ENCODE measurements around the gene ABCD2.
A peak's percentile ranks its signal among the peaks of the same experiment; 100 is the strongest.

Gene ABCD2

DNA sequence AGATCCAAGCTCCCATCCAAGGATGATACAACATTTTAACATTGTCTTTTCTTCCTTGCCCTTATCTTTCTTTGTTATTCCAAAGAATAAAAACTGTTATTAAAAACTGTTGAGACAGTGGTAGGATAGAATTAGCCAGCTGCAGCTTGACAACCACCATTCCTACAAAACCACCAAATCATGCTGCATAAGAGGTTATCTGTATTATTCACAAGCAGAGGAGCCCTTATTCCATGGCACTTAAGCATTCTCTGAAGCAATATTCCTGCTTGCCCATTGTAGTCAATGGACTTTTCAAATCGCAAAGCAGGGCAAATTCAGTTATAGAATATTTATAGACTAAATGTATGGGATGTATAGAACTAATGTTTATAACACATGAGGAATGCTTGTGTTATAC, 3.4 kb downstream of the ABCD2 start:
- no peaks in the 10 kb centered on the region for H3K36me3 ChIP-seq (replicated peaks; ENCODE audit: insufficient read depth, low read length)
- no peak for DNase-seq
- H3K27ac ChIP-seq (ENCODE audit: low read length): no peak overlapping the region
- H3K4me3 ChIP-seq (ENCODE audit: low read length): no peak overlapping the region; the same call in 1 of the 2 replicates
- H3K4me1 ChIP-seq (ENCODE audit: low read length): peaks cover 20% of the 10 kb centered on the region
- H3K9me2 ChIP-seq (replicated peaks; ENCODE audit: insufficient read depth, low read length): no peaks in the 10 kb centered on the region
- H3K4me2 ChIP-seq (ENCODE audit: low read depth, low read length): peak overlapping the region; percentile 19; the same call in 1 of the 2 replicates
- no peaks in the 10 kb centered on the region for H3K27me3 ChIP-seq (replicated peaks; ENCODE audit: insufficient read depth, low read length)
- H3K9me3 ChIP-seq (replicated peaks; ENCODE audit: insufficient read depth, low read length): no peaks in the 10 kb centered on the region
- H4K20me1 ChIP-seq (ENCODE audit: insufficient read depth, low read length): no peaks in the 10 kb centered on the region
- H3K79me2 ChIP-seq (ENCODE audit: low read length): 0 out of 2 replicates have a peak, but pooled peaks cover 4% of the 10 kb centered on the region
- peaks cover 32% of the 10 kb centered on the region for H3F3A ChIP-seq (ENCODE audit: insufficient read depth, low read length)
- TF ChIP-seq, protein P1, sequence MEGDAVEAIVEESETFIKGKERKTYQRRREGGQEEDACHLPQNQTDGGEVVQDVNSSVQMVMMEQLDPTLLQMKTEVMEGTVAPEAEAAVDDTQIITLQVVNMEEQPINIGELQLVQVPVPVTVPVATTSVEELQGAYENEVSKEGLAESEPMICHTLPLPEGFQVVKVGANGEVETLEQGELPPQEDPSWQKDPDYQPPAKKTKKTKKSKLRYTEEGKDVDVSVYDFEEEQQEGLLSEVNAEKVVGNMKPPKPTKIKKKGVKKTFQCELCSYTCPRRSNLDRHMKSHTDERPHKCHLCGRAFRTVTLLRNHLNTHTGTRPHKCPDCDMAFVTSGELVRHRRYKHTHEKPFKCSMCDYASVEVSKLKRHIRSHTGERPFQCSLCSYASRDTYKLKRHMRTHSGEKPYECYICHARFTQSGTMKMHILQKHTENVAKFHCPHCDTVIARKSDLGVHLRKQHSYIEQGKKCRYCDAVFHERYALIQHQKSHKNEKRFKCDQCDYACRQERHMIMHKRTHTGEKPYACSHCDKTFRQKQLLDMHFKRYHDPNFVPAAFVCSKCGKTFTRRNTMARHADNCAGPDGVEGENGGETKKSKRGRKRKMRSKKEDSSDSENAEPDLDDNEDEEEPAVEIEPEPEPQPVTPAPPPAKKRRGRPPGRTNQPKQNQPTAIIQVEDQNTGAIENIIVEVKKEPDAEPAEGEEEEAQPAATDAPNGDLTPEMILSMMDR (IDR thresholded peaks at IDR 0.05; ENCODE audit: low read length): no peak
- TF ChIP-seq EZH2phosphoT487 (IDR thresholded peaks at IDR 0.05; ENCODE audit: low read length): no peak
- TF ChIP-seq EZH2 (optimal IDR thresholded peaks at IDR 0.05; ENCODE audit: low read depth, low read length): no peak
- H3K9ac ChIP-seq (ENCODE audit: low read length): no peak overlapping the region
- no peak overlapping the region for H2AFZ ChIP-seq (ENCODE audit: low read length)

- Histone ChIP-seq H3K4me1 (ENCODE audit: low read length) (peaks cover 14% of the 10 kb centered on the region), H2AFZ (ENCODE audit: low read length) (no peak overlapping the region), H3K27ac (ENCODE audit: low read length) (no peak overlapping the region), H3K4me3 (ENCODE audit: low read length) (no peak overlapping the region), H3K9ac (ENCODE audit: low read length) (no peak overlapping the region), H3K27me3 (replicated peaks; ENCODE audit: insufficient read depth, low read length) (no peaks in the 10 kb centered on the region), H4K20me1 (ENCODE audit: insufficient read depth, low read length) (no peaks in the 10 kb centered on the region), H3K9me3 (replicated peaks; ENCODE audit: insufficient read depth, low read length) (no peaks in the 10 kb centered on the region), H3K9me2 (replicated peaks; ENCODE audit: insufficient read depth, low read length) (no peaks in the 10 kb centered on the region), H3F3A (ENCODE audit: insufficient read depth, low read length) (peaks cover 6% of the 10 kb centered on the region), H3K36me3 (replicated peaks; ENCODE audit: insufficient read depth, low read length) (no peaks in the 10 kb centered on the region), H3K4me2 (ENCODE audit: low read depth, low read length) (no peak overlapping the region), H3K79me2 (ENCODE audit: low read length) (0 out of 2 replicates have a peak, but pooled peaks cover 2% of the 10 kb centered on the region)
- TF ChIP-seq EZH2 (optimal IDR thresholded peaks at IDR 0.05; ENCODE audit: low read depth, low read length): no peak
- no peak for DNase-seq
Observed at GRCh38 chr12:39613525-39613924, 6.1 kb downstream of the ABCD2 start.

- no peak overlapping the region for H3K4me2 ChIP-seq (ENCODE audit: low read depth, low read length)
- H3K79me2 ChIP-seq (ENCODE audit: low read length): no peaks in the 10 kb centered on the region
- no peaks in the 10 kb centered on the region for H3K9me2 ChIP-seq (replicated peaks; ENCODE audit: insufficient read depth, low read length)
- H3K4me3 ChIP-seq (ENCODE audit: low read length): no peak overlapping the region
- no peaks in the 10 kb centered on the region for H3K36me3 ChIP-seq (replicated peaks; ENCODE audit: insufficient read depth, low read length)
- peaks cover 7% of the 10 kb centered on the region; the same call in 1 of the 2 replicates for H3K4me1 ChIP-seq (ENCODE audit: low read length)
- no peaks in the 10 kb centered on the region for H4K20me1 ChIP-seq (ENCODE audit: insufficient read depth, low read length)
- no peak overlapping the region for H2AFZ ChIP-seq (ENCODE audit: low read length)
- no peak overlapping the region for H3K27ac ChIP-seq (ENCODE audit: low read length)
- H3K9me3 ChIP-seq (replicated peaks; ENCODE audit: insufficient read depth, low read length): no peaks in the 10 kb centered on the region
- no peak overlapping the region for H3K9ac ChIP-seq (ENCODE audit: low read length)
- H3K27me3 ChIP-seq (replicated peaks; ENCODE audit: insufficient read depth, low read length): no peaks in the 10 kb centered on the region
- no peaks in the 10 kb centered on the region for H3F3A ChIP-seq (ENCODE audit: insufficient read depth, low read length)
- DNase-seq: no peak
- TF ChIP-seq EZH2phosphoT487 (IDR thresholded peaks at IDR 0.05; ENCODE audit: low read length): no peak
- TF ChIP-seq, protein P1 (IDR thresholded peaks at IDR 0.05; ENCODE audit: low read length): no peak
- no peak for TF ChIP-seq EZH2 (optimal IDR thresholded peaks at IDR 0.05; ENCODE audit: low read depth, low read length)
Observed at GRCh38 chr12:39612250-39612649, 7.4 kb downstream of the ABCD2 start.

DNA sequence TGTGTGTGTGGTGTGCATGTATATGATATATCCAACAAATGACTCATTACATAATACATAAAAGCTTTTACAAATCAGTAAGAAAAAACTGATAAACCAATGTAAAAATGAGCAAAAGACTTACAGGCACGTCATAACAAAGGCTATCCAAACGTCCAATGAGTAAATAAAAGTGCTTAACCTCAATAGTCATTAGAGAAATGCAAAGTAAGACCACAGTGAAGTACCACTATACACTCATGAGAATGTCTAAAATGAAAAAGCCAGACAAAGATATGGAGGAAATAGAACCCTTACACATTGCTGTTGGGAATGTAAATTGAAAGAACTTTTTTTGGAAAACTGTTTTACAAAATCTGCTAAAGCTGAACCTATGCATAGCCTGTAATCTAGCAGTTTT, 7.8 kb downstream of the ABCD2 start:
- Histone ChIP-seq H2AFZ (ENCODE audit: low read length) (no peak overlapping the region), H3K9me2 (replicated peaks; ENCODE audit: insufficient read depth, low read length) (no peaks in the 10 kb centered on the region), H3K4me2 (ENCODE audit: low read depth, low read length) (no peak overlapping the region), H3K4me3 (ENCODE audit: low read length) (no peak overlapping the region), H3K4me1 (ENCODE audit: low read length) (peaks cover 7% of the 10 kb centered on the region; the same call in 1 of the 2 replicates), H3K27ac (ENCODE audit: low read length) (no peak overlapping the region), H3F3A (ENCODE audit: insufficient read depth, low read length) (no peaks in the 10 kb centered on the region), H3K79me2 (ENCODE audit: low read length) (no peaks in the 10 kb centered on the region), H3K27me3 (replicated peaks; ENCODE audit: insufficient read depth, low read length) (no peaks in the 10 kb centered on the region), H4K20me1 (ENCODE audit: insufficient read depth, low read length) (no peaks in the 10 kb centered on the region), H3K36me3 (replicated peaks; ENCODE audit: insufficient read depth, low read length) (no peaks in the 10 kb centered on the region), H3K9me3 (replicated peaks; ENCODE audit: insufficient read depth, low read length) (no peaks in the 10 kb centered on the region), H3K9ac (ENCODE audit: low read length) (no peak overlapping the region)
- TF ChIP-seq, protein P1 (IDR thresholded peaks at IDR 0.05; ENCODE audit: low read length): no peak
- TF ChIP-seq EZH2phosphoT487 (IDR thresholded peaks at IDR 0.05; ENCODE audit: low read length): no peak
- no peak for TF ChIP-seq EZH2 (optimal IDR thresholded peaks at IDR 0.05; ENCODE audit: low read depth, low read length)
- DNase-seq: no peak
